Activated CD8-positive, alpha-beta T cell treated with anti-CD3 and anti-CD28 coated beads for 36 hours (primary cell): Measurements from ENCODE around the gene TIGD3. TPM values are rescaled to one million over a fixed set of nuclear protein-coding genes. Genes with fewer than 3 reads are reported as not detected.

ENCODE experiments used
- ATAC-seq: fragments of 200-7000 bp; cut with Tn5 transposase; one replicate; pipeline ENCODE4 v1.10.0; 2021; ENCODE audit warnings: mild to moderate bottlenecking, moderate library complexity
- CTCF ChIA-PET: fragments of 350-600 bp; sonication (Branson Sonifier 250); formaldehyde crosslinking; loops from one replicate; lab custom pipeline; 2021; ENCODE audit warnings: antibody characterized with exemption; lab: Charles Lee
- POLR2A ChIA-PET: fragments of 350-600 bp; sonication (Branson Sonifier 250); formaldehyde crosslinking; loops from one replicate; lab custom pipeline; 2021; ENCODE audit warnings: antibody characterized with exemption; lab: Charles Lee
- DNase-seq: peaks from one replicate; pipeline ENCODE4 v3.0.0-alpha.2; 2020
- H3K27ac Mint-ChIP-seq: one replicate; pipeline ENCODE4 v1.8.0; 2021; ENCODE audit warnings: mild to moderate bottlenecking, mixed read lengths
- H3K27me3 Mint-ChIP-seq: one replicate; pipeline ENCODE4 v1.8.0; 2021; ENCODE audit warnings: mixed read lengths
- H3K36me3 Mint-ChIP-seq: one replicate; pipeline ENCODE4 v1.8.0; 2021; ENCODE audit warnings: low read depth, mixed read lengths
- H3K4me1 Mint-ChIP-seq: one replicate; pipeline ENCODE4 v1.8.0; 2021; ENCODE audit warnings: low read depth, mixed read lengths
- H3K4me3 Mint-ChIP-seq: one replicate; pipeline ENCODE4 v1.8.0; 2021; ENCODE audit warnings: mild to moderate bottlenecking, moderate library complexity, mixed read lengths
- H3K9me3 Mint-ChIP-seq: one replicate; pipeline ENCODE4 v1.8.0; 2021; ENCODE audit warnings: mixed read lengths
- intact Hi-C: fragments of 100-400 bp; cut with micrococcal nuclease; formaldehyde crosslinking; loops from one replicate; pipeline ENCODE4 v1.10.0; 2022
- total RNA-seq, 2 experiments: library from RNA; stranded (reverse); gene quantifications; one replicate each; pipeline ENCODE4 v1.2.3, GENCODE V29; 2021
- TF ChIP-seq, protein P1 (sequence below): fragments of 200-600 bp; IDR thresholded peaks from one replicate; pipeline ENCODE4 v1.8.0; 2022; ENCODE audit warnings: antibody characterized with exemption, mild to moderate bottlenecking

TIGD3 gene
- total RNA-seq, 2 experiments from 2014 or later, result 0.65 to 1.4 TPM

DNA sequence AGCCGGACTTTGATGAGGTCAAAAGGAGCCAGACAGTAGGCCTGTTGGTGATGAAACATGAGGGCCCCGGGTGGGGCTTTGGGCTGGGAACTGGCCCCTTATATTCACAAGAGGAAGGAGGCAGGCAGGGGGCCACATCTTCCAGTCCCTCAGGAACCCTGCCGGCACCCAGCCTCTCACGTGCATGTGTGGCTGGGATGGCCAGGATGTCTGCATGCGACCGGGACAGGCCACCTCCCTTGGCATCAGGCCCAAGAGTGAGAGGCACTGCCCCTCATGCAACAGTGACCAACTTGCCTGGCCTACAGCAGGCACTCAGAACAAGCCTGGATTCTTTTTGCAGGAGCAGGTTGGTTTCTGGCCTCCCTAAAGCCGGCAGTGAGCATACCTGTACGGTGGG, 22.5 kb downstream of the TIGD3 start:
- intact Hi-C loops, result no loop called here
- TF ChIP-seq, protein P1, sequence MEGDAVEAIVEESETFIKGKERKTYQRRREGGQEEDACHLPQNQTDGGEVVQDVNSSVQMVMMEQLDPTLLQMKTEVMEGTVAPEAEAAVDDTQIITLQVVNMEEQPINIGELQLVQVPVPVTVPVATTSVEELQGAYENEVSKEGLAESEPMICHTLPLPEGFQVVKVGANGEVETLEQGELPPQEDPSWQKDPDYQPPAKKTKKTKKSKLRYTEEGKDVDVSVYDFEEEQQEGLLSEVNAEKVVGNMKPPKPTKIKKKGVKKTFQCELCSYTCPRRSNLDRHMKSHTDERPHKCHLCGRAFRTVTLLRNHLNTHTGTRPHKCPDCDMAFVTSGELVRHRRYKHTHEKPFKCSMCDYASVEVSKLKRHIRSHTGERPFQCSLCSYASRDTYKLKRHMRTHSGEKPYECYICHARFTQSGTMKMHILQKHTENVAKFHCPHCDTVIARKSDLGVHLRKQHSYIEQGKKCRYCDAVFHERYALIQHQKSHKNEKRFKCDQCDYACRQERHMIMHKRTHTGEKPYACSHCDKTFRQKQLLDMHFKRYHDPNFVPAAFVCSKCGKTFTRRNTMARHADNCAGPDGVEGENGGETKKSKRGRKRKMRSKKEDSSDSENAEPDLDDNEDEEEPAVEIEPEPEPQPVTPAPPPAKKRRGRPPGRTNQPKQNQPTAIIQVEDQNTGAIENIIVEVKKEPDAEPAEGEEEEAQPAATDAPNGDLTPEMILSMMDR, result no peak
- no peaks in the 10 kb centered on the region for H3K36me3 Mint-ChIP-seq
- H3K9me3 Mint-ChIP-seq, result no peaks in the 10 kb centered on the region
- H3K4me3 Mint-ChIP-seq, result no peak overlapping the region
- POLR2A ChIA-PET, result interaction anchor here (17.6 to 18.5 kb wide), 2 partner anchors 44 to 126 kb away, joined by 333 to 339 read pairs; partner anchors contain the start of genes MALAT1 and NEAT1
- ATAC-seq (no peak), DNase-seq (no peak)
- H3K27me3 Mint-ChIP-seq, result no peaks in the 10 kb centered on the region
- CTCF ChIA-PET, result no interaction called here
- peaks cover 6% of the 10 kb centered on the region for H3K4me1 Mint-ChIP-seq
- H3K27ac Mint-ChIP-seq, result no peak overlapping the region

- POLR2A ChIA-PET, result interaction anchor here (17.6 to 18.5 kb wide), 2 partner anchors 43 to 126 kb away, joined by 333 to 339 read pairs; partner anchors contain the start of genes MALAT1 and NEAT1
- TF ChIP-seq, protein P1, result no peak
- CTCF ChIA-PET, result interaction anchor here (1.3 to 5.0 kb wide), 4 partner anchors 9 to 133 kb away, joined by 4 to 30 read pairs (median 5); partner anchors contain the start of gene FRMD8
- intact Hi-C loops, result no loop called here
- DNase-seq (no peak), ATAC-seq (no peak)
- Mint-ChIP-seq H3K27me3 (no peaks in the 10 kb centered on the region), H3K36me3 (no peaks in the 10 kb centered on the region), H3K27ac (peak overlapping the region; percentile 3), H3K4me3 (no peak overlapping the region), H3K9me3 (no peaks in the 10 kb centered on the region), H3K4me1 (peaks cover 8% of the 10 kb centered on the region)
Measured at GRCh38 chr11:65377777-65378176, 23.2 kb downstream of the TIGD3 start.

DNA sequence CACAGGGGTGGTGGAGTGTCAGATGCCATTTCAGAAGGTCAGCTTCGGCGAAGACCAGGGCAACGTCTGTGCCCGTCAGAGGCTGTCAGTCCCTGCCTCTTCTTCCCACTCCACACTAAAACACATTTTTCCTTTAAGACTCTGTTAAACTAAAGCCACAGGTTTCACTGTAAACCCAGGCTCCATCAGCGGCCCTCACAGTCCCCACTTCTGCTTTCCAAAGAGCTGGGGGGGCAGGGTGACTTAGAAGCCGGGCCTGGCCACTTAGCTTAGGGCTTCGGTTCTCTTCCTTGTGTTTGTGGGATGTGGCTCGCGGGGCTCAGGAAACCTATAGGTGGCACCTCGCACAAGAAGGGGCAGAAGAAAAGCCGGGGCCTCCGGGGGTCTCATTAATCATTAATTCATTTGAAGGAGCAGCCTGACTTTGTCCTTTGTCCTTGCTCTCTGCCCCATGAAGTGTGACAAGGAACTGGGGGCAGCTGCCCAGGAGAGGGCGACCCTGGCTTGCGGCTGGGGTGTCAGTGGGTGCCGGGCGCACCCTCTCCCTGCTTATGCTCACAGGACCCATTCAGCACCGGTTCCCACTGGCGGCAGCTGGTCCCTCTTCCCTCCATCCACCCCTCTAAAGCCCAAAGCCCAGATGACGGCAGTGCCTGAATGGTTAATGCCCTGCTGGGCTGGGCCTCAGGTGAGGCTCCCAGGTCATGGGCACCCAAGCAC, 23.8 kb downstream of the TIGD3 start:
- ChIA-PET CTCF (interaction anchor here (0.6 to 5.0 kb wide), 5 partner anchors 9 to 132 kb away, joined by 3 to 30 read pairs (median 4); partner anchors contain the start of gene FRMD8), POLR2A (interaction anchor here (0.9 to 18.5 kb wide), 3 partner anchors 43 to 181 kb away, joined by 3 to 339 read pairs (median 333); partner anchors contain the start of genes MALAT1 and NEAT1)
- Mint-ChIP-seq H3K27me3 (no peaks in the 10 kb centered on the region), H3K4me1 (peaks cover 14% of the 10 kb centered on the region), H3K36me3 (no peaks in the 10 kb centered on the region), H3K27ac (no peak overlapping the region), H3K9me3 (no peaks in the 10 kb centered on the region), H3K4me3 (no peak overlapping the region)
- DNase-seq (peak; percentile 23), ATAC-seq (no peak)
- TF ChIP-seq, protein P1, result no peak
- intact Hi-C loops, result no loop called here

DNA sequence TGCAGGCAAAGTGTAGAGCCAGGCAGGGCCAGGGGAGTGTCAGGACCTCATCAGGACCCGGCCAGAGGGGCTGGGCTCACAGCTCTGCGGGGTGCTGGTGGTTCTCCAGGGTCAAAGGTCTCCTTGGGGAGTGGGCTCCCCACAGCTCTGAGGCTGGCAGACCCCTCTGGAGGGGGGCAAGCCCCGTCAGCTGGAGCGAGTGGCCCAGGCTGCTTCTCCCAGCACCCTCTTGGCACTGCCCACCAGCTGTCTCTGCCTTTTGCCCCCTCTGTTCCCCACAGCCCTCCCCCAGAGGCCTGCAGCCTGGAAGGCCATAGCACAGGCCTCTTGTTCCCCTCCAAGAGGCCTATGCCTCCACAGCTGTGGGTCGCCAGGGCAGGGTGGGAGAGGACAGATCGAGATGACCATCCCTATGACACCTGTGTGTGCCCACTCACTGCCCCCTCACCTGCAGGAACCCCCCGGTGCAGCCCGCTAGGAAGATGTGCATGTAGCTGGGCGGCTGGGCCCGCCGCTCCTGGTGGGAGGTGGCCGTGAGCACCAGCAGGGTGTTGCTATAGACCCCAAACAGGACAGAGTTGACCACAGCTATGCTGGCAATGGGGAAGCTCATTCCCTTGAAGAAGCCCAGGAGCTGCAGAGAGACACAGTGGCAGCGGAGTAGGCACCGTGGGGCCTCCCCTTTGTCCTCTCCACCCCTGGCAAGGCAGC, 24.5 kb downstream of the TIGD3 start:
- TF ChIP-seq, protein P1, result no peak
- POLR2A ChIA-PET, result interaction anchor here (0.9 to 18.5 kb wide), 5 partner anchors 9 to 180 kb away, joined by 3 to 339 read pairs (median 9); partner anchors contain the start of genes MALAT1 and NEAT1
- CTCF ChIA-PET, result interaction anchor here (0.6 to 5.0 kb wide), 7 partner anchors 8 to 131 kb away, joined by 3 to 30 read pairs (median 4); partner anchors contain the start of gene FRMD8
- Mint-ChIP-seq H3K27ac (no peak overlapping the region), H3K4me3 (no peak overlapping the region), H3K36me3 (no peaks in the 10 kb centered on the region), H3K9me3 (no peaks in the 10 kb centered on the region), H3K27me3 (no peaks in the 10 kb centered on the region), H3K4me1 (peaks cover 19% of the 10 kb centered on the region)
- intact Hi-C loops, result no loop called here
- ATAC-seq, result no peak
- no peak for DNase-seq
